GM12878 (cell line): ENCODE data around the gene NUP93. TPM values are rescaled to one million over a fixed set of nuclear protein-coding genes. Genes with fewer than 3 reads are reported as not detected.
"Not testable (repeated sequence)": the region's sequence is repeated elsewhere in the genome, so short reads cannot be mapped to it uniquely, and the experiment has no call there.

Experiments used
- ATAC-seq: fragments of 200-7000 bp; cut with Tn5 transposase; 3 replicates; pipeline ENCODE4 v1.9.1; 2020; ENCODE audit warnings: mild to moderate bottlenecking, moderate library complexity
- BruUV-seq: library from RNA; stranded (reverse); fragments of 400-500 nt; replicated peaks from 2 replicates; lab custom pipeline; 2021; lab: Mats Ljungman, UMichigan
- CTCF ChIA-PET: fragments of 300-600 bp; sonication (Branson Sonifier 250); formaldehyde crosslinking; extraction: SDS; loops from one replicate; lab custom pipeline; 2021; ENCODE audit warnings: inconsistent platforms; lab: Yijun Ruan, JAX
- POLR2A ChIA-PET: fragments of 350-600 bp; formaldehyde crosslinking; extraction: SDS; loops from one replicate; lab custom pipeline; 2021; ENCODE audit warnings: inconsistent platforms; lab: Charles Lee
- RAD21 ChIA-PET: fragments of 300-600 bp; sonication (Branson Sonifier 250); formaldehyde crosslinking; loops from one replicate; lab custom pipeline; 2023; ENCODE audit warnings: antibody characterized with exemption; ENCODE audit not compliant: unreplicated experiment; lab: Charles Lee
- SMC1A ChIA-PET: fragments of 300-600 bp; sonication (Branson Sonifier 250); formaldehyde crosslinking; loops from one replicate; lab custom pipeline; 2023; ENCODE audit not compliant: unreplicated experiment, uncharacterized antibody; lab: Charles Lee
- DNase-seq: peaks from one replicate; pipeline ENCODE4 v3.0.0-alpha.2; 2011; ENCODE audit warnings: low read depth, low spot score
- FAIRE-seq: peaks from 3 replicates; lab custom pipeline; 2011; peaks lifted over from hg19 to GRCh38; lab: Jason Lieb, UNC
- H2AFZ ChIP-seq: 2 replicates; pipeline ENCODE4 v1.6.0; 2011; ENCODE audit warnings: low read depth, low read length, control low read depth; ENCODE audit not compliant: control insufficient read depth
- H3K27ac ChIP-seq: 2 replicates; pipeline ENCODE4 v1.5.1; 2011; ENCODE audit warnings: control low read depth; ENCODE audit not compliant: control insufficient read depth, insufficient read depth
- H3K27me3 ChIP-seq, 2 experiments: replicated peaks in 1 of 2; 2 replicates each; pipeline versions ENCODE4 v1.6.0 to v1.6.1; 2011; ENCODE audit warnings: low read length in 1 of 2; ENCODE audit not compliant: control insufficient read depth in 2 of 2, insufficient read depth in 2 of 2
- H3K36me3 ChIP-seq, 2 experiments: 2 replicates each; pipeline ENCODE4 v1.5.1; 2011; ENCODE audit warnings: low read length in 1 of 2; ENCODE audit not compliant: control insufficient read depth in 2 of 2, insufficient read depth in 2 of 2
- H3K4me1 ChIP-seq: 2 replicates; pipeline ENCODE4 v1.6.1; 2011; ENCODE audit warnings: mild to moderate bottlenecking, low read length, moderate library complexity, mixed read lengths; ENCODE audit not compliant: control insufficient read depth, insufficient read depth
- H3K4me2 ChIP-seq: 2 replicates; pipeline ENCODE4 v1.6.0; 2011; ENCODE audit warnings: control low read depth; ENCODE audit not compliant: control insufficient read depth, insufficient read depth
- H3K4me3 ChIP-seq: fragments of 200-600 bp; sonication (generic); 2 replicates; pipeline ENCODE4 v1.5.1; 2016
- H3K79me2 ChIP-seq: 2 replicates; pipeline ENCODE4 v1.6.0; 2011; ENCODE audit warnings: low read length; ENCODE audit not compliant: control insufficient read depth, insufficient read depth
- H3K9ac ChIP-seq: 2 replicates; pipeline ENCODE4 v1.8.0; 2011; ENCODE audit warnings: low read length, control low read depth, mixed read lengths; ENCODE audit not compliant: control insufficient read depth, insufficient read depth
- H3K9me3 ChIP-seq: replicated peaks from 3 replicates; pipeline ENCODE4 v1.5.1; 2011; ENCODE audit warnings: mild to moderate bottlenecking, low read length; ENCODE audit not compliant: control insufficient read depth, insufficient read depth
- H4K20me1 ChIP-seq: 2 replicates; pipeline ENCODE4 v1.6.0; 2011; ENCODE audit not compliant: control insufficient read depth, insufficient read depth
- ATF7 ChIP-seq: fragments of 450-650 bp; IDR thresholded peaks from 2 replicates; pipeline ENCODE4 v1.6.1; 2016; ENCODE audit warnings: low read depth, mild to moderate bottlenecking
- BACH1 ChIP-seq: fragments of 450-650 bp; IDR thresholded peaks from 2 replicates; pipeline ENCODE4 v1.6.1; 2017; ENCODE audit warnings: mild to moderate bottlenecking, borderline replicate concordance
- BRCA1 ChIP-seq: IDR thresholded peaks from 2 replicates; pipeline ENCODE4 v1.6.1; 2011; ENCODE audit warnings: low read depth, low read length, improper control_type of control experiment
- MEF2B ChIP-seq: fragments of 450-650 bp; IDR thresholded peaks from 2 replicates; pipeline ENCODE4 v1.6.1; 2018; ENCODE audit warnings: mild to moderate bottlenecking, moderate library complexity; ENCODE audit not compliant: partially characterized antibody, poor library complexity, severe bottlenecking
- NR2F1 ChIP-seq: fragments of 450-650 bp; conservative IDR thresholded peaks from 2 replicates; pipeline ENCODE4 v1.6.1; 2017; ENCODE audit warnings: mild to moderate bottlenecking
- RCOR1 ChIP-seq: conservative IDR thresholded peaks from 2 replicates; pipeline ENCODE4 v1.6.1; 2012; ENCODE audit warnings: low read depth, low read length, improper control_type of control experiment
- RFX5 ChIP-seq: IDR thresholded peaks from 2 replicates; pipeline ENCODE4 v1.6.1; 2011; ENCODE audit warnings: low read depth, low read length, improper control_type of control experiment
- ZSCAN29 ChIP-seq: fragments of 450-650 bp; IDR thresholded peaks from 2 replicates; pipeline ENCODE4 v1.6.1; 2017; ENCODE audit warnings: mild to moderate bottlenecking, moderate library complexity
- WGBS: methylation state at CpG from one replicate; pipeline ENCODE4 v1.1.6; 2016; ENCODE audit warnings: low lambda C conversion rate; ENCODE audit not compliant: insufficient replicate concordance, insufficient coverage; ENCODE audit errors: missing lambda C conversion rate; 5-methylcytosine and 5-hydroxymethylcytosine counted together
- in situ Hi-C: fragments of 300-500 bp; cut with MboI; formaldehyde crosslinking; loops from 9 replicates; pipeline ENCODE4 v1.14.3; 2018; ENCODE audit warnings: mixed read lengths
- intact Hi-C: fragments of 100-400 bp; cut with micrococcal nuclease; formaldehyde crosslinking; loops from one replicate; pipeline ENCODE4 v1.14.2; 2022; ENCODE audit not compliant: unreplicated experiment
- polyA plus RNA-seq, 11 experiments: library from polyadenylated mRNA; depleted of rRNA in 4 of 11; unstranded in 6 of 11; stranded (reverse) in 5 of 11; fragments of >200 nt; fragmentation: Nextera tagmentation in 4 of 11; fragmentation: Illumina TruSeq in 1 of 11; extraction: Ambion mirVana in 4 of 11; extraction: Trizol in 1 of 11; gene quantifications; 1 replicate in 1 of 11; 2 replicates in 10 of 11; pipeline versions ENCODE4 v1.2.1 to v1.2.3, GENCODE V29; 2011 to 2016; ENCODE audit warnings: inconsistent platforms in 2 of 11, missing spikeins in 2 of 11, low read depth in 1 of 11
- total RNA-seq, 4 experiments: library from RNA; depleted of rRNA in 3 of 4; stranded (reverse); fragments of >200 nt in 3 of 4; fragmentation: Illumina TruSeq in 1 of 4; extraction: Trizol in 1 of 4; gene quantifications; 2 replicates each; pipeline versions ENCODE4 v1.2.1 to v1.2.3, GENCODE V29; 2013 to 2021
- TF ChIP-seq, protein P1 (sequence below): IDR thresholded peaks from 2 replicates; pipeline ENCODE4 v1.6.1; 2011; ENCODE audit warnings: low read depth, mild to moderate bottlenecking, low read length, moderate library complexity, borderline replicate concordance; ENCODE audit errors: extremely low read depth
- TF ChIP-seq, protein P2 (sequence below): IDR thresholded peaks from 2 replicates; pipeline ENCODE4 v1.6.1; 2012; ENCODE audit warnings: low read depth, low read length, improper control_type of control experiment
- TF ChIP-seq, protein P3 (sequence below): IDR thresholded peaks from 2 replicates; pipeline ENCODE4 v1.6.1; 2012; ENCODE audit warnings: mild to moderate bottlenecking, low read depth, low read length

NUP93 gene
- total and polyA plus RNA-seq, 10 of the 15 experiments (the other 5 are each of a cell fraction or from before 2014, with no cell fraction given), result 82.2 to 175 (median 101) TPM

DNA sequence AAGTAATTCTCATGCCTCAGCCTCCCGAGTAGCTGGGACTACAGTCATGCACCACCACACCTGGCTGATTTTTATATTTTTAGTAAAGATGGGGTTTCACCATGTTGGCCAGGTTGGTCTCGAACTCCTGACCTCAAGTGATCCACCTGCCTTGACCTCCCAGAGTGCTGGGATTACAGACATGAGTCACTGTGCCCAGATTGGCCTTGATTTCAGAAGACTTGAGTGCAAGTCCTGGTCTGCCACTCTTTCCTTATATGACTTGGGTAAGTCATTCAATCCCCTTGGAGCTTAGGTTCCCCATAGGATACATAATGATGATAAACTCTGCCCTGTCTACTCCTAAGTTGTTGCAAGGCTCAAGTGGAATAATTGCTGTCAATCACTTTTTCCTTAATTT lies 12.4 kb upstream of the NUP93 start:
- peak; percentile 49; the same call in 1 of the 2 replicates for TF ChIP-seq NR2F1
- H3K27ac ChIP-seq, H4K20me1 ChIP-seq, H3K4me1 ChIP-seq, POLR2A ChIA-PET, BruUV-seq, DNase-seq, H3K9me3 ChIP-seq, H3K27me3 ChIP-seq, in situ Hi-C loops, H3K9ac ChIP-seq, intact Hi-C loops, H3K36me3 ChIP-seq, H3K4me3 ChIP-seq, FAIRE-seq, ATAC-seq, H3K79me2 ChIP-seq, H2AFZ ChIP-seq, H3K4me2 ChIP-seq: not testable (repeated sequence)
- ChIA-PET SMC1A (interaction anchor here (1.3 to 3.8 kb wide), 3 partner anchors 10 to 20 kb away, joined by 5 to 19 read pairs (median 8); no protein-coding TSS in a partner anchor), CTCF (interaction anchor here (0.8 to 4.7 kb wide), 3 partner anchors 15 to 141 kb away, joined by 3 to 45 read pairs (median 5); no protein-coding TSS in a partner anchor), RAD21 (interaction anchor here (1.3 kb wide), 1 partner anchor 11 kb away, joined by 4 read pairs; no protein-coding TSS in a partner anchor)
- 0% methylated on average over 2 of the region's 2 CpGs for WGBS

DNA sequence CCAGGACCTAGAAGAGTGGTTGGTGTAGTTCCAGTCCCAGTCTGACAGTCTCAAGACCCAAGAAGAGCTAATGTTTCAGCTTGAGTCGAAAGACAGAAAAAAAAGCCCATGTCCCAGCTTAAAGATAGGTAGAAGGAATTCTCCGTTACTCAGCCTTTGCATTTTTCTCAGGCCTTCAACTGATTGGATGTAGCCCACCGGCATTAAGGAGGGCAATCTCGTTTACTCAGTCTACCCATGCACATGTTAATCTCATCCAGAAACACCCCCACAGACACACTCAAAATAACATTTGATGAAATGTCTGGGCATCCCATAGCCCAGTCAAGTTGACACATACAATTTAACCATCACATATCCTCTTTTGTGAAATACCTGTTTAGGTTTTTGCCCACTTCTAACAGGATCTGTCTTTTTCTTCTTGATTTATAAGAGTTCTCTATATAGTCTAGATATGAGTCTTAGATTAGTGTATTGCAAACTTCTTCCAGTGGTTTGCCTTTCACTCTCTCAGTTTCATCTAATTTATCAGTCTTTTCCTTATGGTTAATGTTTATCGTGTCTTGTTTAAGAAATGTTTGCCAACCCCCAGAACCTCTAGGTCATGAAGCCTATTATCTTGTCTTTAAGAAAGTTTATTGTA lies 7.6 kb upstream of the NUP93 start:
- H3K9me3 ChIP-seq, result no peaks in the 10 kb centered on the region
- H3K79me2 ChIP-seq, result no peaks in the 10 kb centered on the region
- no peak overlapping the region for H3K4me3 ChIP-seq
- no peaks in the 10 kb centered on the region; the same call in 1 of the 2 replicates for H3K4me1 ChIP-seq
- no peak overlapping the region for H2AFZ ChIP-seq
- ATAC-seq (no peak), FAIRE-seq (no peak), DNase-seq (no peak)
- SMC1A ChIA-PET, result no interaction called here
- CTCF ChIA-PET, result interaction anchor here (1.9 kb wide), 1 partner anchor 20 kb away, joined by 4 read pairs; no protein-coding TSS in a partner anchor
- no peaks in the 10 kb centered on the region for H4K20me1 ChIP-seq
- BruUV-seq, result no TSS peak
- RAD21 ChIA-PET, result interaction anchor here (0.7 kb wide), 1 partner anchor 20 kb away, joined by 3 read pairs; no protein-coding TSS in a partner anchor
- H3K9ac ChIP-seq, result no peak overlapping the region
- in situ Hi-C loops, result no loop called here
- H3K36me3 ChIP-seq, result no peaks in the 10 kb centered on the region
- WGBS, result 56% methylated on average over 5 of the region's 5 CpGs
- POLR2A ChIA-PET, result no interaction called here
- H3K27ac ChIP-seq, result no peak overlapping the region
- no peaks in the 10 kb centered on the region for H3K27me3 ChIP-seq
- intact Hi-C loops, result no loop called here
- no peak overlapping the region for H3K4me2 ChIP-seq
- TF ChIP-seq RCOR1, result no peak
- TF ChIP-seq RFX5, result no peak
- TF ChIP-seq, protein P1, sequence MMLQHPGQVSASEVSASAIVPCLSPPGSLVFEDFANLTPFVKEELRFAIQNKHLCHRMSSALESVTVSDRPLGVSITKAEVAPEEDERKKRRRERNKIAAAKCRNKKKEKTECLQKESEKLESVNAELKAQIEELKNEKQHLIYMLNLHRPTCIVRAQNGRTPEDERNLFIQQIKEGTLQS, result no peak
- no peak for TF ChIP-seq ATF7
- TF ChIP-seq, protein P2, sequence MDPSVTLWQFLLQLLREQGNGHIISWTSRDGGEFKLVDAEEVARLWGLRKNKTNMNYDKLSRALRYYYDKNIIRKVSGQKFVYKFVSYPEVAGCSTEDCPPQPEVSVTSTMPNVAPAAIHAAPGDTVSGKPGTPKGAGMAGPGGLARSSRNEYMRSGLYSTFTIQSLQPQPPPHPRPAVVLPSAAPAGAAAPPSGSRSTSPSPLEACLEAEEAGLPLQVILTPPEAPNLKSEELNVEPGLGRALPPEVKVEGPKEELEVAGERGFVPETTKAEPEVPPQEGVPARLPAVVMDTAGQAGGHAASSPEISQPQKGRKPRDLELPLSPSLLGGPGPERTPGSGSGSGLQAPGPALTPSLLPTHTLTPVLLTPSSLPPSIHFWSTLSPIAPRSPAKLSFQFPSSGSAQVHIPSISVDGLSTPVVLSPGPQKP, result no peak
- no peak for TF ChIP-seq ZSCAN29
- no peak for TF ChIP-seq BACH1
- no peak for TF ChIP-seq MEF2B
- TF ChIP-seq, protein P3, sequence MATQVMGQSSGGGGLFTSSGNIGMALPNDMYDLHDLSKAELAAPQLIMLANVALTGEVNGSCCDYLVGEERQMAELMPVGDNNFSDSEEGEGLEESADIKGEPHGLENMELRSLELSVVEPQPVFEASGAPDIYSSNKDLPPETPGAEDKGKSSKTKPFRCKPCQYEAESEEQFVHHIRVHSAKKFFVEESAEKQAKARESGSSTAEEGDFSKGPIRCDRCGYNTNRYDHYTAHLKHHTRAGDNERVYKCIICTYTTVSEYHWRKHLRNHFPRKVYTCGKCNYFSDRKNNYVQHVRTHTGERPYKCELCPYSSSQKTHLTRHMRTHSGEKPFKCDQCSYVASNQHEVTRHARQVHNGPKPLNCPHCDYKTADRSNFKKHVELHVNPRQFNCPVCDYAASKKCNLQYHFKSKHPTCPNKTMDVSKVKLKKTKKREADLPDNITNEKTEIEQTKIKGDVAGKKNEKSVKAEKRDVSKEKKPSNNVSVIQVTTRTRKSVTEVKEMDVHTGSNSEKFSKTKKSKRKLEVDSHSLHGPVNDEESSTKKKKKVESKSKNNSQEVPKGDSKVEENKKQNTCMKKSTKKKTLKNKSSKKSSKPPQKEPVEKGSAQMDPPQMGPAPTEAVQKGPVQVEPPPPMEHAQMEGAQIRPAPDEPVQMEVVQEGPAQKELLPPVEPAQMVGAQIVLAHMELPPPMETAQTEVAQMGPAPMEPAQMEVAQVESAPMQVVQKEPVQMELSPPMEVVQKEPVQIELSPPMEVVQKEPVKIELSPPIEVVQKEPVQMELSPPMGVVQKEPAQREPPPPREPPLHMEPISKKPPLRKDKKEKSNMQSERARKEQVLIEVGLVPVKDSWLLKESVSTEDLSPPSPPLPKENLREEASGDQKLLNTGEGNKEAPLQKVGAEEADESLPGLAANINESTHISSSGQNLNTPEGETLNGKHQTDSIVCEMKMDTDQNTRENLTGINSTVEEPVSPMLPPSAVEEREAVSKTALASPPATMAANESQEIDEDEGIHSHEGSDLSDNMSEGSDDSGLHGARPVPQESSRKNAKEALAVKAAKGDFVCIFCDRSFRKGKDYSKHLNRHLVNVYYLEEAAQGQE, result no peak
- no peak for TF ChIP-seq BRCA1
